ENCODE data around the gene KIF19. TPM values are rescaled to one million over a fixed set of nuclear protein-coding genes. Genes with fewer than 3 reads are reported as not detected.

The KIF19 gene
- total and polyA plus RNA-seq, 2 of the 4 experiments (the other 2 are of a cell fraction): not detected

- Histone ChIP-seq H2BK20ac (ENCODE audit: low read depth, low read length) (no peak overlapping the region), H3K4me2 (ENCODE audit: low read depth, low read length) (no peak overlapping the region), H3K27ac (ENCODE audit: insufficient read depth, low read length) (no peak overlapping the region), H3K18ac (ENCODE audit: low read depth, low read length) (no peak overlapping the region), H2AK9ac (replicated peaks; ENCODE audit: low read depth, low read length, poor library complexity) (no peak overlapping the region), H2BK15ac (ENCODE audit: low read depth, low read length) (no peak overlapping the region), H3K9me3 (ENCODE audit: control insufficient read depth, insufficient read depth, low read length) (peaks cover 3% of the 10 kb centered on the region; the same call in 1 of the 2 replicates), H3K4me1 (ENCODE audit: control insufficient read depth, insufficient read depth, low read length) (no peaks in the 10 kb centered on the region), H3K9me1 (ENCODE audit: insufficient read depth, low read length) (no peaks in the 10 kb centered on the region), H3K9ac (ENCODE audit: low read depth, low read length) (no peak overlapping the region), H3K27me3 (ENCODE audit: control insufficient read depth, insufficient read depth, low read length) (no peaks in the 10 kb centered on the region; the same call in 1 of the 2 replicates), H2BK120ac (ENCODE audit: low read depth, low read length) (no peak overlapping the region), H4K91ac (ENCODE audit: insufficient read depth, low read depth, low read length) (no peak overlapping the region), H3K4me3 (ENCODE audit: insufficient read depth, low read depth, low read length) (no peak overlapping the region), H3K79me1 (ENCODE audit: low read depth in 1 of 2, low read length in 2 of 2) (no peaks in the 10 kb centered on the region), H3K36me3 (ENCODE audit: control insufficient read depth, insufficient read depth, low read length) (no peaks in the 10 kb centered on the region), H2AK5ac (ENCODE audit: low read depth, low read length) (no peak overlapping the region), H4K20me1 (ENCODE audit: insufficient read depth, low read length) (no peaks in the 10 kb centered on the region), H4K8ac (ENCODE audit: low read depth in 2 of 2, low read length in 2 of 2) (no peak overlapping the region), H3K23ac (ENCODE audit: low read depth, low read length) (no peak overlapping the region), H2BK5ac (ENCODE audit: low read depth, low read length, poor library complexity, severe bottlenecking) (no peak overlapping the region), H3K56ac (ENCODE audit: extremely low read depth, insufficient read depth, low read length) (no peak overlapping the region), H2AFZ (replicated peaks; ENCODE audit: low read length, poor library complexity) (no peak overlapping the region), H3K4ac (ENCODE audit: low read depth, low read length) (no peak overlapping the region), H4K5ac (ENCODE audit: low read depth, low read length) (no peak overlapping the region), H3K14ac (replicated peaks; ENCODE audit: low read depth, low read length) (no peak overlapping the region)
- no TSS peak for BruUV-seq (replicated peaks)
- ATAC-seq (ENCODE audit: low read depth) (no peak), DNase-seq (no peak)
- intact Hi-C loops (cut with micrococcal nuclease): no loop called here
- dilution Hi-C loops (cut with HindIII; ENCODE audit: low sequenced_read_pairs, unreplicated experiment): no loop called here
- in situ Hi-C loops (cut with MboI; ENCODE audit: low sequenced_read_pairs): no loop called here
- ChIA-PET CTCF (no interaction called here), POLR2A (ENCODE audit: unreplicated experiment) (no interaction called here)
- WGBS, 2 experiments (ENCODE audit: extremely low coverage in 2 of 2, insufficient read length in 1 of 2): no CpG with 5 or more reads among the region's 3 CpGs
- no peak for TF ChIP-seq BHLHE40 (IDR thresholded peaks at IDR 0.05; ENCODE audit: low read depth, low read length)
- TF ChIP-seq, protein P1, sequence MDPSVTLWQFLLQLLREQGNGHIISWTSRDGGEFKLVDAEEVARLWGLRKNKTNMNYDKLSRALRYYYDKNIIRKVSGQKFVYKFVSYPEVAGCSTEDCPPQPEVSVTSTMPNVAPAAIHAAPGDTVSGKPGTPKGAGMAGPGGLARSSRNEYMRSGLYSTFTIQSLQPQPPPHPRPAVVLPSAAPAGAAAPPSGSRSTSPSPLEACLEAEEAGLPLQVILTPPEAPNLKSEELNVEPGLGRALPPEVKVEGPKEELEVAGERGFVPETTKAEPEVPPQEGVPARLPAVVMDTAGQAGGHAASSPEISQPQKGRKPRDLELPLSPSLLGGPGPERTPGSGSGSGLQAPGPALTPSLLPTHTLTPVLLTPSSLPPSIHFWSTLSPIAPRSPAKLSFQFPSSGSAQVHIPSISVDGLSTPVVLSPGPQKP (IDR thresholded peaks at IDR 0.05; ENCODE audit: borderline replicate concordance, low read depth, low read length): no peak
Measured at GRCh38 chr17:74385201-74385600, 59.2 kb downstream of the KIF19 start.
